H1 (cell line): ENCODE data around the gene FHAD1. TPM values are rescaled to one million over a fixed set of nuclear protein-coding genes. Genes with fewer than 3 reads are reported as not detected.

Experiments used
- CTCF ChIA-PET: fragments of 300-600 bp; sonication (Branson Sonifier 250); formaldehyde crosslinking; loops from one replicate; lab custom pipeline; 2021; ENCODE audit not compliant: partially characterized antibody; lab: Charles Lee
- POLR2A ChIA-PET: fragments of 300-600 bp; sonication (Branson Sonifier 250); formaldehyde crosslinking; loops from one replicate; lab custom pipeline; 2021; ENCODE audit warnings: inconsistent platforms; ENCODE audit not compliant: partially characterized antibody; lab: Charles Lee
- DNase-seq, 2 experiments: peaks; one replicate each; pipeline versions ENCODE4 v3.0.0 to v3.0.0-alpha.2; 2010 to 2022; ENCODE audit warnings: low spot score in 2 of 2, low read depth in 1 of 2, mixed read lengths in 1 of 2
- FAIRE-seq: peaks from 2 replicates; lab custom pipeline; 2011; peaks lifted over from hg19 to GRCh38; lab: Jason Lieb, UNC
- H2AFZ ChIP-seq: 2 replicates; pipeline ENCODE4 v1.8.1; 2012; ENCODE audit warnings: low read length, inconsistent platforms
- H2AK5ac ChIP-seq: 2 replicates; pipeline ENCODE4 v1.6.1; 2013; ENCODE audit warnings: low read depth, low read length
- H2BK120ac ChIP-seq: replicated peaks from 2 replicates; pipeline ENCODE3; 2013; ENCODE audit warnings: low read depth, low read length, inconsistent platforms
- H2BK12ac ChIP-seq: 2 replicates; pipeline ENCODE4 v1.6.1; 2013; ENCODE audit warnings: low read depth, low read length
- H2BK15ac ChIP-seq: 2 replicates; pipeline ENCODE4 v1.6.1; 2013; ENCODE audit warnings: low read length
- H2BK20ac ChIP-seq: 2 replicates; pipeline ENCODE4 v1.6.1; 2013; ENCODE audit warnings: low read length
- H2BK5ac ChIP-seq: 2 replicates; pipeline ENCODE4 v1.6.1; 2013; ENCODE audit warnings: low read depth, low read length
- H3K14ac ChIP-seq: 2 replicates; pipeline ENCODE4 v1.6.1; 2013; ENCODE audit warnings: inconsistent platforms; ENCODE audit not compliant: insufficient read length
- H3K18ac ChIP-seq: 2 replicates; pipeline ENCODE4 v1.6.1; 2013; ENCODE audit warnings: low read length; ENCODE audit errors: extremely low read depth
- H3K23ac ChIP-seq: 2 replicates; pipeline ENCODE4 v1.6.1; 2013; ENCODE audit warnings: inconsistent platforms; ENCODE audit not compliant: insufficient read length
- H3K23me2 ChIP-seq: 2 replicates; pipeline ENCODE4 v1.6.1; 2013; ENCODE audit warnings: low read depth, low read length
- H3K27ac ChIP-seq: 2 replicates; pipeline ENCODE4 v1.6.1; 2011; ENCODE audit warnings: low read depth, low read length, inconsistent platforms
- H3K27me3 ChIP-seq, 4 experiments: replicated peaks in 1 of 4; 1 replicate in 1 of 4; 2 replicates in 3 of 4; pipeline versions ENCODE4 v1.6.1 to v1.8.1; 2011 to 2013; ENCODE audit warnings: low read length in 3 of 4, mild to moderate bottlenecking in 3 of 4, inconsistent platforms in 2 of 4, mixed read lengths in 2 of 4, moderate library complexity in 1 of 4; ENCODE audit not compliant: control insufficient read depth in 3 of 4, insufficient read depth in 3 of 4; ENCODE audit errors: extremely low read depth in 1 of 4
- H3K36me3 ChIP-seq, 4 experiments: 2 replicates each; pipeline versions ENCODE4 v1.6.1 to v1.8.1; 2011 to 2013; ENCODE audit warnings: mild to moderate bottlenecking in 4 of 4, low read length in 3 of 4, moderate library complexity in 2 of 4, control low read depth in 1 of 4, inconsistent platforms in 1 of 4; ENCODE audit not compliant: insufficient read depth in 4 of 4, control insufficient read depth in 2 of 4
- H3K4ac ChIP-seq: replicated peaks from 2 replicates; pipeline ENCODE3; 2013; ENCODE audit warnings: low read length, low read depth, mixed read lengths, inconsistent platforms; ENCODE audit not compliant: insufficient read length
- H3K4me1 ChIP-seq, 4 experiments: replicated peaks in 1 of 4; 1 replicate in 1 of 4; 2 replicates in 3 of 4; pipeline versions ENCODE4 v1.6.1 to v1.8.1; 2011 to 2013; ENCODE audit warnings: low read length in 3 of 4, inconsistent platforms in 2 of 4, mixed read lengths in 1 of 4; ENCODE audit not compliant: insufficient read depth in 4 of 4, control insufficient read depth in 3 of 4
- H3K4me2 ChIP-seq, 2 experiments: 2 replicates each; pipeline versions ENCODE4 v1.6.1 to v1.8.1; 2011 to 2013; ENCODE audit warnings: low read depth in 2 of 2, low read length in 2 of 2, control low read depth in 1 of 2, inconsistent platforms in 1 of 2, mild to moderate bottlenecking in 1 of 2; ENCODE audit not compliant: insufficient read depth in 1 of 2
- H3K4me3 ChIP-seq, 4 experiments: fragments of 200-600, 300-600 bp in 1 of 4; sonication (generic), shearing (Covaris generic), sonication (Bioruptor Twin) in 1 of 4; 2 replicates each; pipeline versions ENCODE4 v1.5.1 to v1.8.1; 2011 to 2016; ENCODE audit warnings: low read length in 4 of 4, low read depth in 3 of 4, control low read depth in 2 of 4, inconsistent platforms in 2 of 4, mild to moderate bottlenecking in 2 of 4, mixed read lengths in 1 of 4, moderate library complexity in 1 of 4; ENCODE audit not compliant: insufficient read depth in 2 of 4; ENCODE audit errors: extremely low read depth in 1 of 4
- H3K56ac ChIP-seq: replicated peaks from 2 replicates; pipeline ENCODE3; 2013; ENCODE audit warnings: low read depth, mild to moderate bottlenecking, mixed read lengths, low read length, inconsistent platforms; ENCODE audit not compliant: insufficient read length
- H3K79me1 ChIP-seq: 2 replicates; pipeline ENCODE4 v1.6.1; 2013; ENCODE audit warnings: low read depth, low read length, control low read depth
- H3K79me2 ChIP-seq, 2 experiments: 2 replicates each; pipeline versions ENCODE4 v1.6.1 to v1.8.1; 2012 to 2013; ENCODE audit warnings: low read length in 2 of 2, mild to moderate bottlenecking in 2 of 2, inconsistent platforms in 1 of 2; ENCODE audit not compliant: insufficient read depth in 2 of 2, control insufficient read depth in 1 of 2
- H3K9ac ChIP-seq, 4 experiments: replicated peaks in 1 of 4; 1 replicate in 1 of 4; 2 replicates in 3 of 4; pipeline versions ENCODE4 v1.6.1 to v1.8.1; 2011 to 2013; ENCODE audit warnings: low read depth in 3 of 4, low read length in 3 of 4, control low read depth in 2 of 4, mild to moderate bottlenecking in 2 of 4, moderate library complexity in 2 of 4, inconsistent platforms in 1 of 4; ENCODE audit errors: extremely low read depth in 1 of 4
- H3K9me3 ChIP-seq, 2 experiments: 2 replicates each; pipeline versions ENCODE4 v1.6.1 to v1.8.1; 2012 to 2013; ENCODE audit warnings: mild to moderate bottlenecking in 2 of 2, moderate library complexity in 2 of 2, control low read depth in 1 of 2, inconsistent platforms in 1 of 2, low read depth in 1 of 2, low read length in 1 of 2, mixed read lengths in 1 of 2; ENCODE audit not compliant: insufficient read depth in 2 of 2
- H4K20me1 ChIP-seq, 2 experiments: replicated peaks in 1 of 2; 2 replicates each; pipeline versions ENCODE3 to v1.8.1; 2011 to 2013; ENCODE audit warnings: inconsistent platforms in 2 of 2, low read length in 2 of 2, mild to moderate bottlenecking in 1 of 2; ENCODE audit not compliant: insufficient read depth in 2 of 2, control insufficient read depth in 1 of 2
- H4K5ac ChIP-seq: 2 replicates; pipeline ENCODE4 v1.6.1; 2013; ENCODE audit warnings: low read length, low read depth, mixed read lengths, inconsistent platforms; ENCODE audit not compliant: insufficient read length
- H4K8ac ChIP-seq: 2 replicates; pipeline ENCODE4 v1.8.0; 2013; ENCODE audit warnings: mild to moderate bottlenecking, moderate library complexity, low read length, inconsistent platforms; ENCODE audit not compliant: insufficient read depth; ENCODE audit errors: extremely low read depth
- H4K91ac ChIP-seq: replicated peaks from 2 replicates; pipeline ENCODE3; 2013; ENCODE audit warnings: low read length, mixed read lengths, inconsistent platforms; ENCODE audit not compliant: insufficient read length
- ATF2 ChIP-seq: IDR thresholded peaks from 2 replicates; pipeline ENCODE4 v1.6.1; 2012; ENCODE audit warnings: low read length, inconsistent platforms
- BCL11A ChIP-seq, 2 experiments: IDR thresholded peaks; one replicate each; pipeline ENCODE4 v1.6.1; 2011; ENCODE audit warnings: low read depth in 2 of 2, low read length in 2 of 2, mild to moderate bottlenecking in 2 of 2
- CREB1 ChIP-seq: IDR thresholded peaks from 2 replicates; pipeline ENCODE4 v1.6.1; 2012; ENCODE audit warnings: inconsistent platforms
- CTBP2 ChIP-seq: IDR thresholded peaks from 2 replicates; pipeline ENCODE4 v1.7.0; 2011; ENCODE audit warnings: borderline replicate concordance, mild to moderate bottlenecking, moderate library complexity, mixed read lengths, low read length; ENCODE audit not compliant: insufficient read depth, insufficient read length
- FOSL1 ChIP-seq: IDR thresholded peaks from 2 replicates; pipeline ENCODE4 v1.6.1; 2011; ENCODE audit warnings: mild to moderate bottlenecking, low read depth, low read length, moderate library complexity; ENCODE audit not compliant: insufficient read depth
- GABPA ChIP-seq: IDR thresholded peaks from 2 replicates; pipeline ENCODE4 v1.6.1; 2011; ENCODE audit warnings: mild to moderate bottlenecking, low read length, moderate library complexity, borderline replicate concordance; ENCODE audit not compliant: insufficient read depth
- KDM4A ChIP-seq: IDR thresholded peaks from one replicate; pipeline ENCODE4 v1.7.1; 2012; ENCODE audit warnings: low read depth, mild to moderate bottlenecking, moderate library complexity, low read length, inconsistent platforms; ENCODE audit not compliant: severe bottlenecking
- POLR2AphosphoS5 ChIP-seq: IDR thresholded peaks from 2 replicates; pipeline ENCODE4 v1.6.1; 2011; ENCODE audit warnings: low read depth, low read length
- RFX5 ChIP-seq: IDR thresholded peaks from 2 replicates; pipeline ENCODE4 v1.6.1; 2011; ENCODE audit warnings: low read depth, low read length, improper control_type of control experiment, borderline replicate concordance
- USF2 ChIP-seq: IDR thresholded peaks from 2 replicates; pipeline ENCODE4 v1.6.1; 2011; ENCODE audit warnings: low read length, improper control_type of control experiment
- WGBS, 2 experiments: shearing (Covaris generic) in 1 of 2; methylation state at CpG; one replicate each; pipeline versions ENCODE4 v1.1.6 to v1.1.7; 2013 to 2015; ENCODE audit warnings: low lambda C conversion rate in 2 of 2, mixed read lengths in 2 of 2, inconsistent platforms in 1 of 2, low coverage in 1 of 2, missing lambda C conversion rate in 1 of 2; ENCODE audit not compliant: insufficient replicate concordance in 2 of 2, insufficient coverage in 1 of 2, insufficient read length in 1 of 2; ENCODE audit errors: extremely low coverage in 1 of 2, missing lambda C conversion rate in 1 of 2; 5-methylcytosine and 5-hydroxymethylcytosine counted together
- polyA plus RNA-seq, 7 experiments: library from polyadenylated mRNA; depleted of rRNA in 3 of 7; stranded (reverse) in 5 of 7; unstranded in 2 of 7; fragments of >200 nt in 5 of 7; fragments of 200-250 nt in 2 of 7; gene quantifications; 1 replicate in 5 of 7; 2 replicates in 1 of 7; 4 replicates in 1 of 7; pipeline versions ENCODE4 v1.2.1 to v1.2.3, GENCODE V29; 2011 to 2013; ENCODE audit warnings: missing spikeins in 2 of 7, mixed read lengths in 2 of 7
- total RNA-seq: library from RNA; stranded (reverse); fragmentation: NEBNext Ultra II Directional; extraction: Animal tissue kit (Norgen Biotek cat#: 25700); gene quantifications from 2 replicates; pipeline ENCODE4 v1.2.1, GENCODE V29; 2021

The FHAD1 gene
- total and polyA plus RNA-seq, 2 of the 8 experiments (the other 6 are each of a cell fraction or from before 2014, with no cell fraction given) = 0.39 to 0.69 TPM

- DNase-seq = no peak
- H4K5ac ChIP-seq = no peak overlapping the region
- no peaks in the 10 kb centered on the region for H3K79me1 ChIP-seq
- no peak overlapping the region for H2BK120ac ChIP-seq
- H2BK20ac ChIP-seq = no peak overlapping the region
- no peaks in the 10 kb centered on the region for H3K9me3 ChIP-seq
- no peak overlapping the region for H2AFZ ChIP-seq
- H3K4me2 ChIP-seq = no peak overlapping the region
- no peak overlapping the region for H3K4ac ChIP-seq
- ChIA-PET POLR2A (interaction anchor here (0.7 to 1.9 kb wide), 2 partner anchors 12 to 41 kb away, joined by 3 to 5 read pairs; no protein-coding TSS in a partner anchor), CTCF (interaction anchor here (1.0 to 16.9 kb wide), 5 partner anchors 23 to 120 kb away, joined by 3 to 170 read pairs (median 3); no protein-coding TSS in a partner anchor)
- H3K79me2 ChIP-seq = no peaks in the 10 kb centered on the region
- no peak overlapping the region for H3K18ac ChIP-seq
- no peak overlapping the region for H3K4me3 ChIP-seq
- no peak overlapping the region for H2AK5ac ChIP-seq
- H4K8ac ChIP-seq = no peak overlapping the region
- 86% methylated on average over 10 of the region's 13 CpGs; no CpG with 5 or more reads in 1 of the 2 experiments for WGBS, 2 experiments
- H3K27me3 ChIP-seq = no peaks in the 10 kb centered on the region
- H3K14ac ChIP-seq = no peak overlapping the region
- H2BK5ac ChIP-seq = no peak overlapping the region
- H3K23ac ChIP-seq = no peak overlapping the region
- peaks cover 0 to 7% (median 3%) of the 10 kb centered on the region in 4 experiments; a peak in 3 of 7 replicates for H3K4me1 ChIP-seq
- H3K23me2 ChIP-seq = no peaks in the 10 kb centered on the region
- H3K9ac ChIP-seq = no peak overlapping the region
- H2BK15ac ChIP-seq = no peak overlapping the region
- peaks cover 3 to 5% of the 10 kb centered on the region in 2 experiments for H4K20me1 ChIP-seq
- no peak overlapping the region for H3K27ac ChIP-seq
- no peak overlapping the region for H2BK12ac ChIP-seq
- H4K91ac ChIP-seq = no peak overlapping the region
- H3K36me3 ChIP-seq = no peaks in the 10 kb centered on the region; a peak in 2 of 8 replicates
- H3K56ac ChIP-seq = no peak overlapping the region
- FAIRE-seq = no peak
- TF ChIP-seq ATF2 (no peak), KDM4A (no peak), CREB1 (no peak), USF2 (no peak), RFX5 (no peak), BCL11A (IDR thresholded peaks at IDR 0.05; ENCODE audit: low read depth in 2 of 2, low read length in 2 of 2) (no peak), FOSL1 (no peak), GABPA (no peak), POLR2AphosphoS5 (no peak), CTBP2 (no peak)
These were observed 177.2 kb downstream of the FHAD1 start for GRCh38 chr1:15424146-15424667.
